Dedifferentiated amniotic fluid mesenchymal stem cell (primary cell): Measurements from ENCODE around the gene AOC3.
"Not testable (repeated sequence)": the region's sequence is repeated elsewhere in the genome, so short reads cannot be mapped to it uniquely, and the experiment has no call there.

Experiments used
- DNase-seq: peaks from one replicate; pipeline ENCODE4 v3.0.0-alpha.2; 2016; ENCODE audit errors: extremely low spot score

Gene AOC3

DNA sequence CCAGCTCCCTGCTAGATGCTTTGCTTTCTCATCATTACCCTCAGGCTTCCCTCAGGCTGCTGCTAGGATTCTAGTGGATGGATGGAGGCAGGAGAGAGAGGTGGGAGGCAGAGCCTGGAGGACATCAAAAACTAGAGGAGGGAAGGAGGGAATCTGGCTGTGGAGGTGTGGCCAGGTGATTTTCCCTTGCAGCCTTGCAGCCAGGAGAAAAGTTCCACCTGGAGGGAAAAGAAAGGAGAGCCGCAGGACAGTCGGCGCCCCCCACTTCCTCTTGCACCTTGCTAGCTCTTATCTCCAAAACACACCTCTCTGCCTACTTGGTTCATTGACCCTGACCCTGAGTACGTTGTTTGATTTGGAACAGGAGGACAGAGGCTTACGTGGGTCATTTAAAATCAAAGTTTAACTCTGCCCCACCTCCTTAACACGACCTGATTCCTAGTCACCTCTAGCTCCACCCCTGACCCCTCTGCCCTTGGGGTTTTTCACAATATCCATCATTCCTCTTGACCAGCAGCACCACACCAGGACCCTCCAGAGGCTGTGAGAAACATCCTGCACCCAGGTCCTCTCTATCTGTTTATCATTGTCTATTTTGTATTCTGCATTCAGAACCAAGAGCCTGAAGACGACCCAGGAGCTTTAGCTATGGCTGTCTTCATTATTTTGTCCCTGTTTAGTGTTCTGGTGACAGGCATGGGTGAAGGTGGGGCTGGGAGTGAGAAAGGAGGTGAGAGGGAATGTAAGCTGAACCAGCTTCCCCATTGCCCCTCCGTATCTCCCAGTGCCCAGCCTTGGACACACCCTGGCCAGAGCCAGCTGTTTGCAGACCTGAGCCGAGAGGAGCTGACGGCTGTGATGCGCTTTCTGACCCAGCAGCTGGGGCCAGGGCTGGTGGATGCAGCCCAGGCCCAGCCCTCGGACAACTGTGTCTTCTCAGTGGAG, 15.9 kb downstream of the AOC3 start:
- no peak for DNase-seq

DNA sequence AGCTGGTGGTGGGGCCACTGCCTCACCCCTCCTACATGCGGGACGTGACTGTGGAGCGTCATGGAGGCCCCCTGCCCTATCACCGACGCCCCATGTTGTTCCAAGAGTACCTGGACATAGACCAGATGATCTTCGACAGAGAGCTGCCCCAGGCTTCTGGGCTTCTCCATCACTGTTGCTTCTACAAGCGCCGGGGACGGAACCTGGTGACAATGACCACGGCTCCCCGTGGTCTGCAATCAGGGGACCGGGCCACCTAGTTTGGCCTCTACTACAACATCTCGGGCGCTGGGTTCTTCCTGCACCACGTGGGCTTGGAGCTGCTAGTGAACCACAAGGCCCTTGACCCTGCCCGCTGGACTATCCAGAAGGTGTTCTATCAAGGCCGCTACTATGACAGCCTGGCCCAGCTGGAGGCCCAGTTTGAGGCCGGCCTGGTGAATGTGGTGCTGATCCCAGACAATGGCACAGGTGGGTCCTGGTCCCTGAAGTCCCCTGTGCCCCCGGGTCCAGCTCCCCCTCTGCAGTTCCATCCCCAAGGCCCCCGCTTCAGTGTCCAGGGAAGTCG, 16.8 kb downstream of the AOC3 start:
- DNase-seq = not testable (repeated sequence)

DNA sequence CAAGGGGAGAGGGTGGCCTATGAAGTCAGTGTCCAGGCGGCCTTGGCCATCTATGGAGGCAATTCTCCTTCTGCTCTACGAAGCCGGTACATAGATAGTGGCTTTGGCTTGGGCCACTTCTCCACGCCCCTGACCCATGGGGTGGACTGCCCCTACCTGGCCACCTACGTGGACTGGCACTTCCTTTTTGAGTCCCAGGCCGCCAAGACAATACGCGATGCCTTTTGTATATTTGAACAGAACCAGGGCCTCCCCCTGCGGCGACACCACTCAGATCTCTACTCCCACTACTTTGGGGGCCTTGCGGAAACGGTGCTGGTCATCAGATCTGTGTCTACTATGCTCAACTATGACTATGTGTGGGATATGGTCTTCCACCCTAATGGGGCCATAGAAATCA, 17.3 kb downstream of the AOC3 start:
- no peak for DNase-seq

- no peak for DNase-seq
Observed at GRCh38 chr17:42871647-42872046, 20.6 kb downstream of the AOC3 start.

DNA sequence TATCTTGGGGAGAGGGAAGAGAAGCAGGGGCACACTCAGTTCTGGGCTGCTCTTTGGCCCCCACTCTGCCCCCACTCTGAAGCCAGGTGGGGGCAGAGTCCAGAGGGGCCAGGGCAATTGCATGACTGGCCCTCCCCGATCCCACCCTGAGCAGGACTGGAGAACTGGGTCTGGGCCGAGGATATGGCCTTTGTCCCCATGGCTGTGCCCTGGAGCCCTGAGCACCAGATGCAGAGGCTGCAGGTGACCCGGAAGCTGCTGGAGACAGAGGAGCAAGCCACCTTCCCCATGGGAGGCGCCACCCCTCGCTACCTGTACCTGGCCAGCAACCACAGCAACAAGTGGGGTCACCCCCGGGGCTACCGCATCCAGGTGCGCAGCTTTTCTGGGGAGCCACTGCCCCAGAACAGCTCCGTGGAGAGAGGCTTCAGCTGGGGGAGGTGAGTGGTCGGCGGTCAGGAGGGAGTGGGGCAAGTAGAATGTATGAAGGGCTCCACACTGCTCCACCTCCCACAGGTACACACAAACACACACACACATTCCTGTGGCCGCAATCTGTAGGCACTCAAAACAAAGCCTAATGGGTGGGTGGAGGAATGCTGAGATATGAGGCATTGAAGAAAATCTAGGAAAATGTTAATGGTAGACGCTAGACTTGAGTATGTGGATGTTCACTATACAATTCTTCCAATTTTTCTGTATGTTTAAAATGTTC, 21.4 kb downstream of the AOC3 start:
- no peak for DNase-seq

DNA sequence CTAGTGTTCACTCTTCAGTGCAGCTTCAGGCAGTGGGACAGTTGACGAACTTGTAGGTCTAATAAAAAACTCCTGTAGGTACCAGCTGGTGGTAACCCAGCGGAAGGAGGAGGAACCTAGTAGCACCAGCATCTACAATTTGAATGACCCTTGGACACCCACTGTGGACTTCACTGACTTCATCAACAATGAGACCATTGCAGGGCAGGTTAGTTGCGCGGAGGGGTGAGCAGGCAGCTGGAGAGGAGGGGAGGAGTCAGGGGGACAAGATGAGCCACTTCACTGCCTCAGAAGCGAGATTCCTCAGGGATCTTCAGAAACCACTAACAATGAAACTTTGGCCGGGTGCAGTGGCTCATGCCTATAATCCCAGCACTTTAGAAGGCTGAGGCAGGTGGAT, 22.3 kb downstream of the AOC3 start:
- no peak for DNase-seq

- not testable (repeated sequence) for DNase-seq
Observed at GRCh38 chr17:42873932-42874695, 23.1 kb downstream of the AOC3 start.

DNA sequence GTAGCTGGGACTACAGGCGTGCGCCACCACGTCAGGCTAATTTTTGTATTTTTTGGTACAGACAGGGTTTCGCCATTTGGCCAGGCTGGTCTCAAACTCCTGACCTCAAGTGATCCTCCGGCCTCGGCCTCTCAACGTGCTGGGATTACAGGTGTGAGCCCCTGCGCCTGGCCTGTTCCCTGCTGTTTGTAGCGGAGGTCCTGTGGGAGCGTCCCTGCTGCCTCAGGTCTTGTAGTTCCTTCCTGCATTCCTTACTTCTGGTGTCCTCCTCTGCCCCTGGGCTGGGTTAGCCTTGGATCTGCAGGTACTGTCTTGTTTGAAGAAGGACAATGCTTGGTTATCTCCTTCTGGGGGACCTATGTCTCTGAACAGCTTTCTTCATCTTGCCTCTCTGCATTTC, 26.0 kb downstream of the AOC3 start:
- DNase-seq = no peak

DNA sequence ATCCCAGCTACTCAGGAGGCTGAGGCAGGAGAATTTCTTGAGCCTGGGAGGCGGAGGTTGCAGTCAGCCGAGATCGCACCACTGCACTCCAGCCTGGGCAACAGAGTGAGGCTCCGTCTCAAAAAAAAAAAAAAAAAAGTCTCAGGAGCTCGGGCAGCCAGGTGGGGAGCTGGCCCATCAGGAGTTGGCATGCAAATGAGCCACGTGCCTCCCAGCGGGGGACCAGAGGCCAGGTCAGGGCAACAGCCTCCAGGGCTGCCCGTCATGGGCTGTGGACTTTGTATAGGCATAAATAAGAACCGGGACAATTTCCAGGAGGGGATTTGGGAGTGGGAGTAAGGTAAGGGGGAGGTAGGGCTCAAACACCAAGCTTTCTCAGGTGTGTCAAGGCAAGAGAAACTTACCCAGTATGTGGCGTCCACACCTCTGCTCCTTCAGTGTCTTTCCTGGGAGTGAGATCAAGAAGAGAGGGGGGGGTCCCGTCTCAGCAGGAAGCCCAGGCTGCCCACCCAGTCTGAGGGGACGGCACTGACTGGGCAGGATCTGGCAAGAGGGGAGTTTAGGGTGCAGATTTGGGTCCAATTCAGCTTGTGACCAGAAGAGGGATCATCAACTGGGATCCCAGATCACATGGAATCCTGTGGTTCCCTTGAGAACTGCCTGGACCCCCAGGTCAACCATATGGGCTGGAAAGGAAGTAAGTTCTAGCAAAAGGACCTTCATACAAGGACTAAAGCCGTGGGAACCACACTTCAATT, 27.3 kb downstream of the AOC3 start:
- no peak for DNase-seq

GRCh38 chr17:42878924-42879595, 28.1 kb downstream of the AOC3 start:
- no peak for DNase-seq

DNA sequence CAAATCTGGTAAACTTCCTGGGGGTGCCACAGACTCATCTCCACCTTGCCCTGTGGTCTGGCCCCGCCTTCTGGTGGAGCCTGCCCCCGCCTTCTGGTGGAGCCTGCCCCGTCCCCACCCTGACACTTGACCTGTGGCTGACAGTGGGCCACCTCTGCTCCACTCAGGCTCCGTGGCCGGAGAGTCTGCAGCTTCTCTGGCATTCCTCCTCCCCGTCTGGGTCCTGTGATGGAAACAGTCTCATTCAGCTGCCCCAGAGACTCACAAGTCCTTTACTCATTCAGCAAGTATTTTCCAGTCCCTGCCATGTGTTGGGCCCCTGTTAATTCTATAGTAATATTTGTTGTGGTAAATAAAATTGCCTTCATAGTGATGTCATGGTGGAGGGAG, 28.6 kb downstream of the AOC3 start:
- no peak for DNase-seq

DNA sequence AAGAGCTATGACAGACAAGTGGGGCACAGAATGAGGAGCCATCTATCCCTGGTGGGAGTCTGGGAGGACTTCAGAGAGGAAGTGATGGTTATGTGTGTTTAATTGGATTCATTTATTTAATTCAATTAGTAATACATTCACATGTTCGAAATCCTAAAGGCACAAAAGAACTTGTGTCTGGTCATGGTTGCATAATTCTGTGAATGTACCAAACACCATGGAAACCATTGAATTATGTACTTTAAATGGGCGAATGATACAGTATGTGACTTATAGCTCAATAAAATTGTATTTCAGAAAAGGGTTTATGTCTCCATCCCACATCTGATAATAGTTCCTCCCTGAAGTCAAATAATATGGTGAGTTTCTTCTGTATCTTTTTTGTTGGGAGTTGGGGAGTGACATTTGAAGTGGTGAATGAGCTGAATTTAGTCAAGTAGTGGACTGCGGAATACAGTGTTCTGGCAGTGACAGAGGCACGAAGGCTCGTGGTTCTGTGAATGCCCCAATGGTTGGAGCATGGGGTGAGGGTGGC, 29.8 kb downstream of the AOC3 start:
- DNase-seq = no peak

GRCh38 chr17:42881706-42882105, 30.7 kb downstream of the AOC3 start:
- DNase-seq = not testable (repeated sequence)

- no peak for DNase-seq
Observed at GRCh38 chr17:42882166-42882565, 31.2 kb downstream of the AOC3 start.

GRCh38 chr17:42883802-42884558, 33.0 kb downstream of the AOC3 start:
- no peak for DNase-seq

DNA sequence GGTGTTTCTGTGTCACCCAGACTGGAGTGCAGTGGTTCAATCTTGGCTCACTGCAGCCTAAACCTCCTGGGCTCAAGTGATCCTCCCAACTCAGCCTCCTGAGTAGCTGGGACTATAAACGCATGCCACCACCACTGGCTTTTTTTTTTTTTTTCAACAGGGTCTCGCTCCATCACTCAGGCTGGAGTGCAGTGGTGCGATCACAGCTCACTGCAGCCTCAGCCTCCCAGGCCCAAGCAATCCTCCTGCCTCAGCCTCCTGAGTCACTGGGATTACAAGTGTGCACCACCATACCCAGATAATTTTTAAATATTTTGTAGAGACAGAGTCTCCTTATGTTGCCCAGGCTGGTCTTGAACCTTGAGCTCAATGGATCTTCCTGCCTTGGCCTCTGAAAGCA, 34.8 kb downstream of the AOC3 start:
- not testable (repeated sequence) for DNase-seq

GRCh38 chr17:42886283-42887176, 35.5 kb downstream of the AOC3 start:
- no peak for DNase-seq

DNA sequence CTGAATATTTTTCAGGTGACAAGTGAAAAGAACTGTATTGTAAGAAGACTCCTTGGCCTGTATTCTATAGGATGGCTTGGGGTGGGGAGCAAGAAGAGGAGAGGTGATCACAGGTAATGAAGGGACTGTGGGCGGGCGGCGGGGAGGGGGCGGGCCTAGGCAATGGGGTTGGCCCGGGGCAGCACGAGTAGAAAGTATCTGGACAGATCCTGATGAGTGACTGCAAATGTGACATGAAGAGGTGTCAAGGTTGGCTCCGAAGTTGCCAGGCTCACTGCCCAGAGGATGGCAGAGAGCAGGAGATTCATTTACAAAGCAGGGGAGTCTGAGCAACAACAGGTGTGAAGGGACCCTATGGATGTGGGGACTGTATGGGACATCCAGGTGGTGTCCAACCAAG, 38.8 kb downstream of the AOC3 start:
- DNase-seq = no peak
